NOMO-1 (cell line): ENCODE results near the gene CYP4F12.
A peak's percentile ranks its signal among the peaks of the same experiment; 100 is the strongest.
"Not testable (repeated sequence)": the region's sequence is repeated elsewhere in the genome, so short reads cannot be mapped to it uniquely, and the experiment has no call there.

Experiments
- DNase-seq, 2 experiments: peaks; one replicate each; lab custom pipeline; 2025; ENCODE audit not compliant: unreplicated experiment in 2 of 2; lab: John Stamatoyannopoulos, UW

The CYP4F12 gene

GRCh38 chr19:15649526-15649925 lies 23.4 kb upstream of the CYP4F12 start:
- DNase-seq: no peak

DNA sequence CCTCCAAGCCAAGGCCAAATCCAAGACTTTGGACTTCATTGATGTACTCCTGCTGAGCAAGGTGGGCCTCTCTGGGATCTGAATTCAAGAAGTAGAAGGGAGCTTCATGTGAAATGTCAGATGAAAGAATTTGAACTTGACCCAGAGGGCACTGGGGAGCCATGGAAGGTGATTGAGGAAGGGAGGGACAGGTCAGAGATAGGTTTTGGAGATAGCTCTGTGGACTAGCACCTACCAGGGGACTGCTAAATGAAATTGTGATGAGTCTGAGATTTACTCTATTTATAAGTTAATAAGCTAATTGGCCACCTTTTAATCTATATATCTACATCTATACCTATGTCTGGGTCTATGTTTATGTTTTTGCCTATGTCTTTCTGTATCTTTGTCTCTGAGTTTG lies 22.8 kb upstream of the CYP4F12 start:
- not testable (repeated sequence) for DNase-seq

DNA sequence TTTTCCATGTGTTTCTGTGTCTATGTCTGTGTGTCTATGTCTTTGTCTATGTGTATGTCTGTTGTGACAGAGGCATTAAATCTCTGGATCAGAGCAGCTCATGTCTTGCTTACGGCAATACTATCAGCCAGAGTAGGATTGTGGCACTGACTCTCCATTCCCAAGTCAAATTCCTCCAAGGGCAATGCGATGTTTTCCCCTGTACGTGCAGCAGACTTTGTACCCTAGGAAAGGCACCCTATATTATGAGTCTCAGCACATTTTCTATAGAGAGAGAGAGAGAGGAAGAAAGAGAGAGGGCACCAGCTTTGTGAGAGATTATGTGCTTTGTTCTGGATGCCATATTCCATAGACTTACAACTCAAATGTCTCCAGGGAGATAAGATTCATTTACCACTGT lies 21.1 kb upstream of the CYP4F12 start:
- DNase-seq: no peak

GRCh38 chr19:15652559-15653278 lies 20.2 kb upstream of the CYP4F12 start:
- DNase-seq: no peak

DNA sequence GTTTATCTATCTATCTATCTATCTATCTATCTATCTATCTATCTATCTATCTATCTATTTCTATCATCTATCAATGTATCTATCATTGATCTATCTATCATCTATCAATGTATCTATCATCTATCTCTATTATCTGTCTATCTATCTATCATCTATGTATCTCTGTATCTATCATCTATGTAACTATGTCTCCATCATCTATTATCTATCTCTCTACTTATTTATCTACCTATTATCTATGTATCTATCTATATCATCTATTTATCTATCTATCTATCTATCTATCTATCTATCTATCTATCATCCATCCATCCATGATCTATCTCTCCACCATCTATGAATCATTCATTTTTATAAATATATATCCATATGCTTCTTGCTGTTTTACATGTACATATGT lies 16.4 kb upstream of the CYP4F12 start:
- DNase-seq: no peak

DNA sequence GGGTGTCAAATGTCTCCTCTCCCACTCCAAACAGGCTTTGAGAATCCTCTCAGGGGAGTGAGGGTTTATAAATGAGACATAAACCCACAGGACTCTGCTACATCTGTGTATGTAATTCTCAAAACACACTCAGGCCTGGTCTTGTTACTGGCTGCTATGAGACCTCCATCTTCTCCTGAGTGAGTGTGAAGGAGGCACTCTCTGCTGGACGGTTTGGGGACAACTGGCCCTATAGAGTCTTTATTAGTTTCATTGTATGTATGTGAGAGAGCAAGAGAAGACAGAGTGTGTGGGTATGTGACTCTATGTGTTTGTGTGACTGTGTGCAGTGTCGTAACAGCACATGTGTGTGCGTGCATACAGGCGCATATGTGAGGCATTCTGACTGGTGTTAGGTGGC lies 9.6 kb upstream of the CYP4F12 start:
- no peak for DNase-seq

- DNase-seq: no peak
These were observed 6.7 kb upstream of the CYP4F12 start for GRCh38 chr19:15666186-15666585.

- peak in 1 of 2 experiments; percentile 42 for DNase-seq
These were observed 6.0 kb upstream of the CYP4F12 start for GRCh38 chr19:15666883-15667282.

DNA sequence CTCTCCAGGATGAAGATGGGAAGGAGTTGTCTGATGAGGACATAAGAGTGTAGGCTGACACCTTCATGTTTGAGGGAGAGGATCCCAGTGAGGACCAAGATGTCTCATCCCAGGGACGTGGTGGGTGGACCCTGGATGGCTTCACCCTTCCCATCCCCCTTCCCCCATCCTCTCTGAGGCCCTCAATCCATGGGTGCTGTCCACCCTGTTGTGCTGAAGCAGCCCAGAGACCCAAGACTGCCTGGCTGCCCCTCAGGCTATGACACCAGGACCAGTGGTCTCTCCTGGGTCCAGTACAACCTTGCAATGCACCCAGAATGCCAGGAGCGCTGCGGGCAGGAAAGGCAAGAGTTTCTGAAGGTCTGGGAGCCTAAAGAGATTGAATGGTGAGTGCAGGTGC lies 3.4 kb upstream of the CYP4F12 start:
- DNase-seq: no peak

- peak; percentile 24 to 79 for DNase-seq
These were observed 3.0 kb upstream of the CYP4F12 start for GRCh38 chr19:15669891-15670290.

- no peak for DNase-seq
These were observed 1.6 kb upstream of the CYP4F12 start for GRCh38 chr19:15671237-15671821.

DNA sequence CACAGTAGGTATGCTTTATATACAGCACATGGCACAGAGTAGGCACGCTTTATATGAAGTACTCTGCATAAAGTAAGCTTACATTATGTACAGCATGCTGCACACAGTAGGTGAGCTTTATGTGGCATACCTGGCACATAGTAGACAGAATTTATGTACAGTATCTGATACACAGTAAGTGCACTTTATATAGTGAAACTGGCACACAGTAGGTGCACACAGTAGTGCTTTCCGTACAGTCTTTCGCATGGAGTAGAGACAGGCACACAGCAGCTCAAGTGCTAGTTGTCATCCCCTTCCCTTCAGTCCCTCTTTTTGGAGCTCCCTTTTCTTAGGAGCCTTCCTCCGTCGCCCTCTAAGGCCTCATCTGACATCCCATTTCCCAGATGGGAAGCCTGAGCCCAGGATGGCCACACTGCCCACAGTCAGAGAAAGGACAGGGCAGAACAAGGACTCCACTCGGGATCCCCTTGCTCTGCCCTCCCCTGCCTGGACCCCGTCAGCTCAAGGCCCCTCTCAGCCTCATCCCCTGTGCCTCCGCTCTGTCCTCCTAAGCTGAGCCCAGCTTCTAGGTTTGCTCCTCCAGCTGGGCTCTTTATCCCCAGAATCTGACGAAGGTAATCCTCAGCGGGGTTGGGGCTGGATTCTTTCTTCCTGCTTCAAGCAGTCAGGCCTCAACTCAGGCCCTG lies 852 bp upstream of the CYP4F12 start:
- DNase-seq: no peak

- DNase-seq: no peak
These were observed 328 bp downstream of the CYP4F12 start for GRCh38 chr19:15673176-15673654.

- DNase-seq: no peak
These were observed 2.7 kb downstream of the CYP4F12 start for GRCh38 chr19:15675560-15675959.

DNA sequence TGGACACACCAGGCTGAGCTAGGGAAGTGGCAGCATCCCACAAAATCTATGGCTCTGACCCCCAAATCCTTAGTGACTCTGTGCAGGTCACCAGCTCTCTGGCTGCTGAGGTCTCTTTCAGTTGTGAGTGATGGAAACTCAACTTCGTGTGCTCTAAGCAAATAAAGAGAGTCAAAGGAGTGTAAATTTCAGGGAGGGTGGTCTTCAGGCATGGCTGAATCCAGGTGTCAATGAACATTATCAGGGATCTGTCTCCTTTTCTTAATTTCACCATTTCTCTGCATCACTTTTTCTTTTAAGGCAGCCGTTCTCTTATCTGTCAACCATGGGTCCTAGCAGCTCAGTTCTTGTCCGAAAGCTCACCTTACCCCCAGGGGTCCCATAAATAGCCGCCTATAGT lies 6.2 kb downstream of the CYP4F12 start:
- DNase-seq: no peak

DNA sequence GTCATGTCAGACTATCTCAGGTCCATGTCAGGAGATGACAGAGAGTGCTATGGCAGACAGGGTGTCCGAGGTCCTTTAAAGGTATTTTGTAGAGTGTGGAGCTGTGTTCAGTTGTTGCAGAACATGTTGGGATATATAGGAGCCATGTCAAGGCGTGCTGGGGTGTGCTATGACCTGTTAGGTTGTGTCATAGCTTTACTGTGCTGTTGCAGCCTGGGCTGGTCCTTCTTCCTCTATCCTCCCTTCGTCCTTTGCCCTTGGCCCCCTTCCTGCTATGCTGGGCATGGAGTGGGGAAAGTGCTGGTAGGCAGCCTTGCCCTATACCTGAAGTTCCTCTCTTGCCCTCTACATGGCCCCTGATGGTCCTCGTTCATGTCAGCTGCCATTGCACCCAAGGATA lies 7.0 kb downstream of the CYP4F12 start:
- not testable (repeated sequence) for DNase-seq

DNA sequence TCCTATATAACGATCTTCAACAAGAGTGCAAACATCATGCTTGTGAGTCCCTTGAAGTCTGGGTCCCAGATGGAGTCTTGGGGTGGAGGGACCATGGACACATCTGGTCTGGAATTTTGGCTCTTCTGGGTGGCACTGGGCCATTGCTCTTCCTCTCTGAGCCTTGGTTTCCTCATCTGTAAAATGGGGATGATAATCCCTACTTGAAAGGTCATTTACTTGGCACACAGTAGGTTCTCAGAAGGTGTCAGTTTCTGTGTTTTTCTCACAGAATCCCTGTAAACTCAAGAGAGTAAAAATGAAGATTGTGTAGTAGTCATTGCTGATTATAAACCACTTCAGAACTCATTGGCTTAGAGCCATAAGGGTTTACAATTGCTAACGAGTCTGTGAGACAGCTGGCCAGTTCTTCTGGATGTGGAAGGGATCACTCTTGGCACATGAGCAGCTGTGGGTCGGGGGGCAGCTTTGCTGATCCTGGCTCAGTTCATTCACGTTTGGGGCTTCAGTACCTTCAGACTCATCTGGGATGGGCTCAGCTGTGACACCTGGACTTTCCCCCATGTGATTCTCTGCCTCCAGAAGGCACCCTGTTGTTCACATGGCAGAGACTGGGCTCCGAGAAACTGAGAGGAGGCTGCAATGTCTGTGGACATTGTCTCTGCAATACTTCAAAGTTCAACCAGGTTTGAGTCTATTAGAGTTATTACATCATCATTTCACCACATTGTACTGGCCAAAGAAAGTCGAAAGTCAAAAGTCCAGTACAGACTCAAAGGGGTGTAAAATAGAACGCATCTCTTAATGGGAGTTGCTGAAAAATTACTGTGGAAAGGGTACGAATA lies 7.8 kb downstream of the CYP4F12 start:
- no peak for DNase-seq

DNA sequence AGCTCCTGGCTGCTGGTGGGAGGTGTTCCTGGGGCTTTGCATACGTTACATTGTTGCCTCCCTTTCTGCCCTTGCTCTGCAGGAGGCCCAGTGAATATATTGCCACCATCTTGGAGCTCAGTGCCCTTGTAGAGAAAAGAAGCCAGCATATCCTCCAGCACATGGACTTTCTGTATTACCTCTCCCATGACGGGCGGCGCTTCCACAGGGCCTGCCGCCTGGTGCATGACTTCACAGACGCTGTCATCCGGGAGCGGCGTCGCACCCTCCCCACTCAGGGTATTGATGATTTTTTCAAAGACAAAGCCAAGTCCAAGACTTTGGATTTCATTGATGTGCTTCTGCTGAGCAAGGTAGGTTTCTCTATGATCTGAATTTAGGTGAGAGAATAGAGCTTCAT lies 10.5 kb downstream of the CYP4F12 start:
- no peak for DNase-seq

GRCh38 chr19:15684828-15685227 lies 11.9 kb downstream of the CYP4F12 start:
- no peak for DNase-seq

- no peak for DNase-seq
These were observed 23.8 kb downstream of the CYP4F12 start for GRCh38 chr19:15696654-15697194.
